AG10803 (cell line): ENCODE results near the gene TRAT1.

ENCODE experiments used
- DNase-seq: peaks from one replicate; pipeline ENCODE4 v3.0.0; 2010; ENCODE audit warnings: low read depth
- H3K4me3 ChIP-seq: 2 replicates; pipeline ENCODE4 v1.5.1; 2011; ENCODE audit warnings: mild to moderate bottlenecking, low read length, control low read depth
- TF ChIP-seq, protein P1 (sequence below): conservative IDR thresholded peaks from 2 replicates; pipeline ENCODE4 v1.5.1; 2011; ENCODE audit warnings: mild to moderate bottlenecking, low read length, control low read depth, inconsistent platforms

The TRAT1 gene

GRCh38 chr3:108849075-108849474, 26.5 kb downstream of the TRAT1 start:
- TF ChIP-seq, protein P1, sequence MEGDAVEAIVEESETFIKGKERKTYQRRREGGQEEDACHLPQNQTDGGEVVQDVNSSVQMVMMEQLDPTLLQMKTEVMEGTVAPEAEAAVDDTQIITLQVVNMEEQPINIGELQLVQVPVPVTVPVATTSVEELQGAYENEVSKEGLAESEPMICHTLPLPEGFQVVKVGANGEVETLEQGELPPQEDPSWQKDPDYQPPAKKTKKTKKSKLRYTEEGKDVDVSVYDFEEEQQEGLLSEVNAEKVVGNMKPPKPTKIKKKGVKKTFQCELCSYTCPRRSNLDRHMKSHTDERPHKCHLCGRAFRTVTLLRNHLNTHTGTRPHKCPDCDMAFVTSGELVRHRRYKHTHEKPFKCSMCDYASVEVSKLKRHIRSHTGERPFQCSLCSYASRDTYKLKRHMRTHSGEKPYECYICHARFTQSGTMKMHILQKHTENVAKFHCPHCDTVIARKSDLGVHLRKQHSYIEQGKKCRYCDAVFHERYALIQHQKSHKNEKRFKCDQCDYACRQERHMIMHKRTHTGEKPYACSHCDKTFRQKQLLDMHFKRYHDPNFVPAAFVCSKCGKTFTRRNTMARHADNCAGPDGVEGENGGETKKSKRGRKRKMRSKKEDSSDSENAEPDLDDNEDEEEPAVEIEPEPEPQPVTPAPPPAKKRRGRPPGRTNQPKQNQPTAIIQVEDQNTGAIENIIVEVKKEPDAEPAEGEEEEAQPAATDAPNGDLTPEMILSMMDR, result no peak
- DNase-seq, result no peak
- no peak overlapping the region for H3K4me3 ChIP-seq

GRCh38 chr3:108861401-108861800, 38.8 kb downstream of the TRAT1 start:
- H3K4me3 ChIP-seq, result no peak overlapping the region
- TF ChIP-seq, protein P1, result no peak
- DNase-seq, result no peak

- TF ChIP-seq, protein P1, result no peak
- DNase-seq, result no peak
- H3K4me3 ChIP-seq, result no peak overlapping the region
Observed at GRCh38 chr3:108862865-108863798, 40.5 kb downstream of the TRAT1 start.

DNA sequence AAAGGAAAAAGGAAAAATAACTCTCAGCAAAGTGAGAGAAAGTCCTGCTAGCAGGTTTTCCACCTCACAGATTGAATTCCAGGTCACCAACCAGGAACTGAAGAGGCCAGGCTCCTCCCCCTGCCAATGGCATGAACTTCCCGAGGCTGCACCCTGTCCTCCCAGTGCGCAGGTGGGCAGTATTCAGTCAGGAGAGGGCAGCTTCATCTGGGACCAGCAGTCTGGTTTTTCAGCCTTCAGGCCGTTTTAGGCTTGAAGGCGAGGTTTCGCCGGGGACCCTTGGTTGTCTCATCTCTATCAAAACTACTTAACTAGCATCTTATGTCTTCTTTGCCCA, 41.2 kb downstream of the TRAT1 start:
- H3K4me3 ChIP-seq, result no peak overlapping the region
- TF ChIP-seq, protein P1, result no peak
- no peak for DNase-seq

- TF ChIP-seq, protein P1, result no peak
- DNase-seq, result no peak
- H3K4me3 ChIP-seq, result no peak overlapping the region
Observed at GRCh38 chr3:108877901-108878300, 55.3 kb downstream of the TRAT1 start.

DNA sequence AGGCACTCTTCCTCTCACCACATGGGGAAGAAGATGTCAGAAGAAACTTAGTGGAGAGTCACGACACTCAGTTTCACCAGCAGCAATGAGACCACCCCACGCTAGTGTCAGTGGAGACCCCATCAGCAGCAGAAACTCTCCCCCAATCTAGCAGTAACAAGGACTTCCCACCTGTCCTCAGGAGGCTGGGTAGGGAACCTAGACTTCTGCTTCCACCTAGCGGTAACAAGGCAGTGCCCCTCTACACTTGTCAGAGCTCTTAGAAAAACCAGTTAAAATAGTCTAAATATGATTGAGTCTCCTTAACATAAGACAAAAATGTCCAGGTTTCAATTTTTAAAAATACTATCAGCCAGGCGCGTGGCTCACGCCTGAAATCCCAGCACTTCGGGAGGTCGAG, 57.3 kb downstream of the TRAT1 start:
- TF ChIP-seq, protein P1, result no peak
- no peak overlapping the region for H3K4me3 ChIP-seq
- DNase-seq, result no peak

- TF ChIP-seq, protein P1, result no peak
- DNase-seq, result no peak
- H3K4me3 ChIP-seq, result no peak overlapping the region
Observed at GRCh38 chr3:108882762-108883161, 60.2 kb downstream of the TRAT1 start.
